ENCODE data around the gene GABBR1. TPM values are rescaled to one million over a fixed set of nuclear protein-coding genes. Genes with fewer than 3 reads are reported as not detected.

The GABBR1 gene
- total RNA-seq, 1 experiment from 2014 or later = 36.3 TPM

DNA sequence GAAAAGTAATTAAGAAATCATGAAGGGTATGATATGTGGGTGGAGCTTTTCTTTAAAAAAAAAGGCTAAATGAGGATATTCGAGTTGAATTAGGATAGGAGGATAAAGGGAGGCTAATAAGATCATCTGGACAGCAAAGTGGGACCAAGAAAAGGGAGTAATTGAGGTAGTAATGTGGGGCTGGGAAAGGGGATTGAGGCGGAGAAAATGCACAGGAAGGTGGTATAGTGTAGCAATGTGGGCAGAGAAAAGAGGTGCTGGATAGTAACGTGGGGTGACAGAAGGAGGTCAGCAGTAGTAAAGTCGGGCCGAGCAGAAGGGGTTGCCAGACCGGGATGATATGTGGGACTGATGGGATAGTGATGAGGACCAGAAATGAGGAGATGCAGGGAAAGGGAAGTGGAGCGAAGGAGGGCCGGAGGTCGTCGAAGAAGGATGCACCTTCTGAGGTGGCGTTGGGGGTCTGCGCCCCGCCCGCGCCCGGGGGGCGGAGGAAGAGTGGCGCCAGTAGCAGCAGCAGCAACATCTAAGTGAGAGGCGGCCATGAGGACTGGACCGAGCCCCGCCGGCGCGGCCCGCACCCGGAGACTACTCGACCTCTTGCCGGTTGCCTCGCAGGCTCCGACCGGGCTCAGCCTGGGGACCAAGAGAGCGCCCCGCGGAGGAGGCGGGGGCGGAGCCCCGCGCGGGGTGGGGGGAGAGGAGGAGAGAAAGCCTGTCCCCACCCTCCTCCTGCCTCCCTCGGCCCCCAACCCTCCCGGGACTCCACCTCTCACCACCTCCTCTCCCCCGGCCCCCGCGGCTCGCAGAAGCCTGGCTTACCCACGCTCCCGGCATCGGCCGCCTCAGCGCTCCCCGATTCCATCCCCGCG lies 887 bp downstream of the GABBR1 start:
- TF ChIP-seq, protein P1, sequence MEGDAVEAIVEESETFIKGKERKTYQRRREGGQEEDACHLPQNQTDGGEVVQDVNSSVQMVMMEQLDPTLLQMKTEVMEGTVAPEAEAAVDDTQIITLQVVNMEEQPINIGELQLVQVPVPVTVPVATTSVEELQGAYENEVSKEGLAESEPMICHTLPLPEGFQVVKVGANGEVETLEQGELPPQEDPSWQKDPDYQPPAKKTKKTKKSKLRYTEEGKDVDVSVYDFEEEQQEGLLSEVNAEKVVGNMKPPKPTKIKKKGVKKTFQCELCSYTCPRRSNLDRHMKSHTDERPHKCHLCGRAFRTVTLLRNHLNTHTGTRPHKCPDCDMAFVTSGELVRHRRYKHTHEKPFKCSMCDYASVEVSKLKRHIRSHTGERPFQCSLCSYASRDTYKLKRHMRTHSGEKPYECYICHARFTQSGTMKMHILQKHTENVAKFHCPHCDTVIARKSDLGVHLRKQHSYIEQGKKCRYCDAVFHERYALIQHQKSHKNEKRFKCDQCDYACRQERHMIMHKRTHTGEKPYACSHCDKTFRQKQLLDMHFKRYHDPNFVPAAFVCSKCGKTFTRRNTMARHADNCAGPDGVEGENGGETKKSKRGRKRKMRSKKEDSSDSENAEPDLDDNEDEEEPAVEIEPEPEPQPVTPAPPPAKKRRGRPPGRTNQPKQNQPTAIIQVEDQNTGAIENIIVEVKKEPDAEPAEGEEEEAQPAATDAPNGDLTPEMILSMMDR (conservative IDR thresholded peaks at IDR 0.05) = no peak
- TF ChIP-seq EZH2 (IDR thresholded peaks at IDR 0.05; ENCODE audit: low read depth) = no peak
- Histone ChIP-seq H4K20me1 (ENCODE audit: insufficient read depth) (no peaks in the 10 kb centered on the region), H3K9me2 (ENCODE audit: insufficient read depth) (no peaks in the 10 kb centered on the region), H3K4me2 (peak overlapping the region; percentile 82), H3K36me3 (ENCODE audit: low read depth) (no peaks in the 10 kb centered on the region), H3K79me2 (ENCODE audit: low read depth) (no peaks in the 10 kb centered on the region), H3K27ac (no peak overlapping the region), H3K4me1 (replicated peaks; ENCODE audit: insufficient read depth) (peaks cover 5% of the 10 kb centered on the region; the same call in 1 of the 2 replicates), H3F3A (ENCODE audit: insufficient read depth, low read depth) (peaks cover 4% of the 10 kb centered on the region; the same call in 1 of the 2 replicates), H3K27me3 (ENCODE audit: insufficient read depth, low read depth) (no peaks in the 10 kb centered on the region), H3K4me3 (peak overlapping the region; percentile 68), H3K9me3 (ENCODE audit: insufficient read depth, low read depth) (no peaks in the 10 kb centered on the region), H2AFZ (peak overlapping the region; percentile 79; the same call in 1 of the 2 replicates)
- intact Hi-C loops (cut with micrococcal nuclease; ENCODE audit: unreplicated experiment) = no loop called here
- CTCF ChIA-PET = interaction anchor here (0.6 to 1.3 kb wide), 4 partner anchors 15 to 644 kb away, joined by 4 to 9 read pairs (median 6); no protein-coding TSS in a partner anchor
- DNase-seq = peak in 1 of 2 experiments; percentile 77
- POLR2A ChIA-PET (ENCODE audit: unreplicated experiment) = interaction anchor here (0.5 to 0.7 kb wide), 7 partner anchors 34 to 1865 kb away, joined by 3 to 8 read pairs (median 3); no protein-coding TSS in a partner anchor
- BruUV-seq (replicated peaks) = no TSS peak

DNA sequence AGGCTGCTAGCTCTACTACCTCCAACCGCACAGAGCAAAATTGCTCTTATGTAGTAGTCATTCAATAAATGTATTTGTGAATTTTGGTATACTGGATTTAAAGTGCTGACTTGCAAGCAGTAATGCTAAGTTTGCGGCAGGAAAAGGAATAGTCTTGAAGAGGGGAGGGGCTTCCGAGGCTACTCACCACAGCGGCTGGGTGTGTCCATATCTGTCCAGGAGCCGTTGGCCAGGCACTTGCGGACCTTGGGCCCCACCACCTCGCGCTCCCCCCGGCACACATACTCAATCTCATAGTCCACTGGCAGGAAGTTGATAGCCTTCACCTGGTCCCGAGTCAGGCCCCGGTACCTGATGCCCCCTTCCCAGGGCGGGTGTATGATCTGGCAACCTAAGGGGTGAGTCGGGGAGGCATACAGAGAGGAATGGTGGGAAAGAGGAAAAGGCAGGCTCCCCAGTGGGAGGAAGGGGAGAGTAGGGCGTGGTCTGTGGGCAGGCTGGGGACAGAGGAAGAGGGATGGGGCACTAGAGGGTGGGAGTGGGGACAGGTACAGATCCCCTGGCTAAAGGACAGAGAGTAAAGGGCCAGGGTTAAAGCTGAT lies 1.7 kb downstream of the GABBR1 start:
- ChIA-PET POLR2A (ENCODE audit: unreplicated experiment) (no interaction called here), CTCF (interaction anchor here (0.6 kb wide), 1 partner anchor 644 kb away, joined by 7 read pairs; no protein-coding TSS in a partner anchor)
- peaks cover 4% of the 10 kb centered on the region; the same call in 1 of the 2 replicates for H3F3A ChIP-seq (ENCODE audit: insufficient read depth, low read depth)
- no peak overlapping the region for H3K4me2 ChIP-seq
- peaks cover 5% of the 10 kb centered on the region; the same call in 1 of the 2 replicates for H3K4me1 ChIP-seq (replicated peaks; ENCODE audit: insufficient read depth)
- DNase-seq = no peak
- H3K27me3 ChIP-seq (ENCODE audit: insufficient read depth, low read depth) = no peaks in the 10 kb centered on the region
- no peaks in the 10 kb centered on the region for H3K36me3 ChIP-seq (ENCODE audit: low read depth)
- TF ChIP-seq EZH2 (IDR thresholded peaks at IDR 0.05; ENCODE audit: low read depth) = no peak
- TF ChIP-seq, protein P1 (conservative IDR thresholded peaks at IDR 0.05) = no peak
- no peak overlapping the region for H2AFZ ChIP-seq
- H4K20me1 ChIP-seq (ENCODE audit: insufficient read depth) = no peaks in the 10 kb centered on the region
- no peaks in the 10 kb centered on the region for H3K79me2 ChIP-seq (ENCODE audit: low read depth)
- BruUV-seq (replicated peaks) = TSS peak; percentile 67
- no peak overlapping the region for H3K27ac ChIP-seq
- intact Hi-C loops (cut with micrococcal nuclease; ENCODE audit: unreplicated experiment) = no loop called here
- no peaks in the 10 kb centered on the region for H3K9me3 ChIP-seq (ENCODE audit: insufficient read depth, low read depth)
- H3K9me2 ChIP-seq (ENCODE audit: insufficient read depth) = no peaks in the 10 kb centered on the region
- no peak overlapping the region for H3K4me3 ChIP-seq

DNA sequence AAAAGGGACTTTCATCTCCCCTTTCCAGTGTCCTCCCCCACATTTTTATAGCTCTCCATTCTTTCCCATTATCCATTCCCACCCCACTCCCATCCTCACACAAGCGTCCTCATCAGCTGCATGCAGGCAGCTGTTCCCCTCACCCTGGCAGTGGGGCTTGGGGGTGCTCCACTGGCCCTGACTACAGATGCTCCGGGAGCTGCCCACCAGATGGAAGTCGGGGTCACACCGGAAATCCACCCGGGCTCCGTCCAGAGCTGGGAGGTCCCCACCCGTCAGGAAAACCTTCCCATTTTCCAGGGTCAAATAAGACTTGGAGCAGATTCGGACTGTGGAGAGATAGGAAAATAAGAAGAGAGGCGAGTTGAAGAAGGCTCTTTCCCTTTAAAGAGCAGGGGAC lies 2.7 kb downstream of the GABBR1 start:
- POLR2A ChIA-PET (ENCODE audit: unreplicated experiment) = no interaction called here
- TF ChIP-seq, protein P1 (conservative IDR thresholded peaks at IDR 0.05) = no peak
- no peak for TF ChIP-seq EZH2 (IDR thresholded peaks at IDR 0.05; ENCODE audit: low read depth)
- intact Hi-C loops (cut with micrococcal nuclease; ENCODE audit: unreplicated experiment) = no loop called here

More for the DNA sequence above, 2.7 kb downstream of the GABBR1 start:
- Histone ChIP-seq H3K27ac (no peak overlapping the region), H3K4me3 (no peak overlapping the region), H3K79me2 (ENCODE audit: low read depth) (no peaks in the 10 kb centered on the region), H4K20me1 (ENCODE audit: insufficient read depth) (no peaks in the 10 kb centered on the region), H3K27me3 (ENCODE audit: insufficient read depth, low read depth) (no peaks in the 10 kb centered on the region), H2AFZ (no peak overlapping the region), H3F3A (ENCODE audit: insufficient read depth, low read depth) (peaks cover 4% of the 10 kb centered on the region; the same call in 1 of the 2 replicates), H3K4me2 (no peak overlapping the region), H3K36me3 (ENCODE audit: low read depth) (no peaks in the 10 kb centered on the region), H3K4me1 (replicated peaks; ENCODE audit: insufficient read depth) (peaks cover 5% of the 10 kb centered on the region; the same call in 1 of the 2 replicates), H3K9me2 (ENCODE audit: insufficient read depth) (no peaks in the 10 kb centered on the region), H3K9me3 (ENCODE audit: insufficient read depth, low read depth) (no peaks in the 10 kb centered on the region)
- no peak for DNase-seq
- no TSS peak for BruUV-seq (replicated peaks)
- CTCF ChIA-PET = no interaction called here
